HT1080 (cell line): ENCODE data around the gene NR5A1. TPM values are rescaled to one million over a fixed set of nuclear protein-coding genes. Genes with fewer than 3 reads are reported as not detected.
A peak's percentile ranks its signal among the peaks of the same experiment; 100 is the strongest.

ENCODE experiments used
- DNase-seq: peaks from one replicate; pipeline ENCODE4 v3.0.0-alpha.2; 2015; ENCODE audit warnings: low read depth
- total RNA-seq: library from RNA; depleted of rRNA; stranded (reverse); fragments of >200 nt; shearing (Covaris generic); gene quantifications from 2 replicates; pipeline ENCODE4 v1.2.3, GENCODE V29; 2014; rRNA removed

Gene NR5A1
- total RNA-seq, 1 experiment from 2014 or later = not detected

GRCh38 chr9:124444166-124444565 is 63.0 kb downstream of the NR5A1 start:
- DNase-seq = no peak

GRCh38 chr9:124443625-124444024 is 63.6 kb downstream of the NR5A1 start:
- no peak for DNase-seq

GRCh38 chr9:124442826-124443225 is 64.4 kb downstream of the NR5A1 start:
- DNase-seq = no peak

- DNase-seq = peak; percentile 32
Measured at GRCh38 chr9:124442379-124442778, 64.8 kb downstream of the NR5A1 start.

GRCh38 chr9:124441291-124441690 is 65.9 kb downstream of the NR5A1 start:
- DNase-seq = no peak

GRCh38 chr9:124440786-124441185 is 66.4 kb downstream of the NR5A1 start:
- no peak for DNase-seq

- DNase-seq = no peak
Measured at GRCh38 chr9:124439686-124440243, 67.4 kb downstream of the NR5A1 start.

- DNase-seq = no peak
Measured at GRCh38 chr9:124439086-124439485, 68.1 kb downstream of the NR5A1 start.

GRCh38 chr9:124438091-124438490 is 69.1 kb downstream of the NR5A1 start:
- no peak for DNase-seq

GRCh38 chr9:124437086-124437485 is 70.1 kb downstream of the NR5A1 start:
- DNase-seq = no peak

GRCh38 chr9:124436320-124436719 is 70.9 kb downstream of the NR5A1 start:
- no peak for DNase-seq

Other genes starting within 250 kb of the NR5A1 start
- 40.9 and 43.9 TPM in 2 replicates for gene NEK6, start 249.4 kb downstream of the NR5A1 start, total RNA-seq
- 413 and 442 TPM in 2 replicates for gene PSMB7, start 92.0 kb downstream of the NR5A1 start, total RNA-seq
- not detected in 2 replicates for gene ADGRD2, start 56.9 kb downstream of the NR5A1 start, total RNA-seq